KMS-11 (cell line): ENCODE data around the gene GSTM2.
A peak's percentile ranks its signal among the peaks of the same experiment; 100 is the strongest.

ENCODE experiments used
- H2AFZ ChIP-seq: fragments of 200-600 bp; sonication (generic); 2 replicates; pipeline ENCODE4 v1.6.1; 2016; ENCODE audit warnings: antibody characterized with exemption, mixed run types, low read depth
- H3K27ac ChIP-seq: fragments of 200-600 bp; sonication (generic); 2 replicates; pipeline ENCODE4 v1.6.1; 2016; ENCODE audit warnings: mild to moderate bottlenecking, mixed run types
- H3K27me3 ChIP-seq: fragments of 200-600 bp; sonication (generic); 2 replicates; pipeline ENCODE4 v1.6.1; 2017; ENCODE audit warnings: mild to moderate bottlenecking, low read depth, mixed run types, moderate library complexity; ENCODE audit not compliant: insufficient read depth
- H3K36me3 ChIP-seq: fragments of 200-600 bp; sonication (generic); 2 replicates; pipeline ENCODE4 v1.6.1; 2017; ENCODE audit warnings: mild to moderate bottlenecking, mixed run types; ENCODE audit not compliant: insufficient read depth
- H3K4me1 ChIP-seq: fragments of 200-600 bp; sonication (generic); 2 replicates; pipeline ENCODE4 v1.6.1; 2016; ENCODE audit warnings: mild to moderate bottlenecking, low read depth, mixed run types; ENCODE audit not compliant: poor library complexity, severe bottlenecking
- H3K4me2 ChIP-seq: fragments of 200-600 bp; sonication (generic); 2 replicates; pipeline ENCODE4 v1.7.0; 2016; ENCODE audit warnings: mild to moderate bottlenecking, mixed run types
- H3K4me3 ChIP-seq: fragments of 200-600 bp; sonication (generic); IDR thresholded peaks from 2 replicates; pipeline ENCODE4 v1.6.1; 2017; ENCODE audit warnings: low read depth, low read length, mixed read lengths; ENCODE audit not compliant: insufficient read depth
- H3K79me2 ChIP-seq: fragments of 200-600 bp; sonication (generic); 2 replicates; pipeline ENCODE4 v1.6.1; 2016; ENCODE audit warnings: low read depth, mixed run types; ENCODE audit not compliant: insufficient read depth
- H3K9ac ChIP-seq: fragments of 200-600 bp; sonication (generic); 2 replicates; pipeline ENCODE4 v1.6.1; 2016; ENCODE audit warnings: mild to moderate bottlenecking, mixed run types
- H4K20me1 ChIP-seq: fragments of 200-600 bp; sonication (generic); 2 replicates; pipeline ENCODE4 v1.6.1; 2016; ENCODE audit warnings: mild to moderate bottlenecking, mixed run types; ENCODE audit not compliant: insufficient read depth
- CTCF ChIP-seq: fragments of 200-600 bp; sonication (generic); conservative IDR thresholded peaks from 2 replicates; pipeline ENCODE4 v1.6.1; 2017; ENCODE audit warnings: low read depth, mild to moderate bottlenecking, antibody characterized with exemption, low read length, moderate library complexity, mixed read lengths

Gene GSTM2

GRCh38 chr1:109620841-109621286, 47.0 kb upstream of the GSTM2 start:
- peaks cover 24% of the 10 kb centered on the region for H3K4me1 ChIP-seq
- H3K9ac ChIP-seq = peak overlapping the region; percentile 93
- H3K27me3 ChIP-seq = no peaks in the 10 kb centered on the region
- H3K4me3 ChIP-seq = peak overlapping the region; percentile 90
- peak overlapping the region; percentile 68 for H3K27ac ChIP-seq
- peak overlapping the region; percentile 89 for H2AFZ ChIP-seq
- H4K20me1 ChIP-seq = no peaks in the 10 kb centered on the region
- H3K79me2 ChIP-seq = peaks cover 48% of the 10 kb centered on the region
- H3K36me3 ChIP-seq = no peaks in the 10 kb centered on the region
- no peak for TF ChIP-seq CTCF
- H3K4me2 ChIP-seq = peak overlapping the region; percentile 98

GRCh38 chr1:109621379-109622136, 46.3 kb upstream of the GSTM2 start:
- TF ChIP-seq CTCF = no peak
- H3K27ac ChIP-seq = no peak overlapping the region
- peak overlapping the region; percentile 21 for H3K4me3 ChIP-seq
- H3K27me3 ChIP-seq = no peaks in the 10 kb centered on the region
- no peaks in the 10 kb centered on the region for H3K36me3 ChIP-seq
- peak overlapping the region; percentile 98 for H3K4me2 ChIP-seq
- H3K4me1 ChIP-seq = peaks cover 24% of the 10 kb centered on the region
- H3K79me2 ChIP-seq = peaks cover 48% of the 10 kb centered on the region
- H4K20me1 ChIP-seq = no peaks in the 10 kb centered on the region
- no peak overlapping the region for H2AFZ ChIP-seq
- peak overlapping the region; percentile 93; the same call in 1 of the 2 replicates for H3K9ac ChIP-seq

GRCh38 chr1:109622137-109622892, 45.5 kb upstream of the GSTM2 start:
- Histone ChIP-seq H3K4me3 (no peak overlapping the region), H4K20me1 (no peaks in the 10 kb centered on the region)

GRCh38 chr1:109622895-109623294, 45.0 kb upstream of the GSTM2 start:
- Histone ChIP-seq H4K20me1 (no peaks in the 10 kb centered on the region), H3K27me3 (no peaks in the 10 kb centered on the region), H3K36me3 (peaks cover 6% of the 10 kb centered on the region; the same call in 1 of the 2 replicates), H3K9ac (no peak overlapping the region), H3K4me1 (peaks cover 24% of the 10 kb centered on the region), H2AFZ (no peak overlapping the region), H3K79me2 (peaks cover 48% of the 10 kb centered on the region), H3K4me2 (no peak overlapping the region), H3K27ac (no peak overlapping the region), H3K4me3 (no peak overlapping the region)
- no peak for TF ChIP-seq CTCF

More at GRCh38 chr1:109622137-109622892, 45.5 kb upstream of the GSTM2 start:
- Histone ChIP-seq H3K9ac (no peak overlapping the region), H3K4me1 (peaks cover 24% of the 10 kb centered on the region), H2AFZ (no peak overlapping the region), H3K4me2 (peak overlapping the region; percentile 98; the same call in 1 of the 2 replicates), H3K27me3 (no peaks in the 10 kb centered on the region), H3K27ac (no peak overlapping the region), H3K36me3 (peaks cover 4% of the 10 kb centered on the region; the same call in 1 of the 2 replicates), H3K79me2 (peaks cover 48% of the 10 kb centered on the region)
- TF ChIP-seq CTCF = no peak
